HepG2 (cell line): ENCODE results near the gene SLC45A3.

Experiments used
- CTCF ChIP-seq: sonication (generic); formaldehyde crosslinking; IDR thresholded peaks from 2 replicates; pipeline ENCODE4 v1.5.0; 2020; ENCODE audit warnings: mild to moderate bottlenecking, missing genetic modification reagents, moderate library complexity
- HIC2 ChIP-seq: sonication (generic); formaldehyde crosslinking; IDR thresholded peaks from 2 replicates; pipeline ENCODE4 v1.9.0; 2022; ENCODE audit warnings: low read depth, missing genetic modification reagents
- REST ChIP-seq, 2 experiments: IDR thresholded peaks; 2 replicates each; pipeline ENCODE4 v1.6.1; 2011 to 2012; ENCODE audit warnings: low read length in 2 of 2, borderline replicate concordance in 1 of 2, low read depth in 1 of 2, mild to moderate bottlenecking in 1 of 2, moderate library complexity in 1 of 2
- ZC3H4 ChIP-seq: sonication (generic); formaldehyde crosslinking; IDR thresholded peaks from 2 replicates; pipeline ENCODE4 v1.4.0; 2020; ENCODE audit warnings: missing genetic modification reagents, borderline replicate concordance

GRCh38 chr1:205678286-205679111 lies 1.8 kb downstream of the SLC45A3 start:
- no peak for TF ChIP-seq REST (IDR thresholded peaks at IDR 0.05; ENCODE audit: borderline replicate concordance in 1 of 2, low read depth in 1 of 2, low read length in 2 of 2)
- TF ChIP-seq CTCF (CRISPR knock-in tag) = no peak
- no peak for TF ChIP-seq HIC2 (CRISPR knock-in tag)
- no peak for TF ChIP-seq ZC3H4 (CRISPR knock-in tag)
